ENCODE measurements around the gene RPN2.
"Not testable (repeated sequence)": the region's sequence is repeated elsewhere in the genome, so short reads cannot be mapped to it uniquely, and the experiment has no call there.

DNA sequence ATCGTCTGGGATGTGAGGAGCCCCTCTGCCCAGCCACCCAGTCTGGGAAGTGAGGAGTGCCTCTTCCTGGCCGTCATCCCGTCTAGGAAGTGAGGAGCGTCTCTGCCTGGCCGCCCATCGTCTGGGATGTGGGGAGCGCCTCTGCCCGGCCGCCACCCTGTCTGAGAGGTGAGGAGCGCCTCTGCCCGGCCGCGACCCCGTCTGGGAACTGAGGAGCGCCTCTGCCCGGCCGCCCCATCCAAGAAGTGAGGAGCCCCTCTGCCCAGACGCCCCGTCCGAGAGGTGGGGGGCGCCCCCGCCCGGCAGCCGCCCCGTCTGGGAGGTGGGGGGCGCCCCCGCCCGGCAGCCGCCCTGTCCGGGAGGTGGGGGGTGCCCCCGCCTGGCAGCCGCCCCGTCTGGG, 28.3 kb upstream of the RPN2 start:
- TF ChIP-seq POLR2A (IDR thresholded peaks at IDR 0.05; ENCODE audit: low read length); GATA1 (IDR thresholded peaks at IDR 0.05; ENCODE audit: low read depth, low read length): not testable (repeated sequence)

All from erythroblast (primary cell).